NCI-H460 (cell line): ENCODE results near the gene TRIL. TPM values are rescaled to one million over a fixed set of nuclear protein-coding genes. Genes with fewer than 3 reads are reported as not detected.

Experiments
- DNase-seq: peaks from one replicate; pipeline ENCODE4 v3.0.0-alpha.2; 2016; ENCODE audit warnings: low read depth; ENCODE audit errors: extremely low read depth
- polyA plus RNA-seq: library from polyadenylated mRNA; depleted of rRNA; stranded (reverse); fragments of >200 nt; gene quantifications from 2 replicates; pipeline ENCODE4 v1.2.3, GENCODE V29; 2014; cell fraction: nucleus; rRNA removed
- total RNA-seq: library from RNA; depleted of rRNA; stranded (reverse); fragments of >200 nt; shearing (Covaris generic); gene quantifications from 2 replicates; pipeline ENCODE4 v1.2.3, GENCODE V29; 2014; rRNA removed

Gene TRIL
- 0.05 and 0.12 TPM in 2 replicates for total RNA-seq
- 0.02 and 0.10 TPM in 2 replicates for polyA plus RNA-seq

- no peak for DNase-seq
Observed at GRCh38 chr7:28958235-28958979, at the start of gene TRIL. TRIL (minus strand) TSS chr7:28958330; CDS start chr7:28958046, 284 bp downstream.

- no peak for DNase-seq
Observed at GRCh38 chr7:29007127-29007526, 49.0 kb upstream of the TRIL start.

GRCh38 chr7:29005829-29006228 is 47.7 kb upstream of the TRIL start:
- DNase-seq, result no peak

- DNase-seq, result no peak
Observed at GRCh38 chr7:29005406-29005805, 47.3 kb upstream of the TRIL start.

- no peak for DNase-seq
Observed at GRCh38 chr7:29003703-29004102, 45.6 kb upstream of the TRIL start.

GRCh38 chr7:29000717-29001076 is 42.6 kb upstream of the TRIL start:
- DNase-seq, result no peak

GRCh38 chr7:28999895-29000716 is 42.0 kb upstream of the TRIL start:
- DNase-seq, result no peak

GRCh38 chr7:28999427-28999826 is 41.3 kb upstream of the TRIL start:
- no peak for DNase-seq

GRCh38 chr7:28998105-28998504 is 40.0 kb upstream of the TRIL start:
- DNase-seq, result no peak

GRCh38 chr7:28996836-28997235 is 38.7 kb upstream of the TRIL start:
- DNase-seq, result peak; percentile 92

GRCh38 chr7:28993371-28993770 is 35.2 kb upstream of the TRIL start:
- DNase-seq, result no peak

- no peak for DNase-seq
Observed at GRCh38 chr7:28992798-28993197, 34.7 kb upstream of the TRIL start.

- DNase-seq, result no peak
Observed at GRCh38 chr7:28990200-28990960, 32.2 kb upstream of the TRIL start.

- DNase-seq, result no peak
Observed at GRCh38 chr7:28989211-28989980, 31.3 kb upstream of the TRIL start.

- peak; percentile 90 for DNase-seq
Observed at GRCh38 chr7:28988810-28989209, 30.7 kb upstream of the TRIL start.

- no peak for DNase-seq
Observed at GRCh38 chr7:28988091-28988490, 30.0 kb upstream of the TRIL start.

GRCh38 chr7:28986765-28987110 is 28.6 kb upstream of the TRIL start:
- DNase-seq, result no peak

- DNase-seq, result no peak
Observed at GRCh38 chr7:28986028-28986764, 28.1 kb upstream of the TRIL start.

- DNase-seq, result peak; percentile 71
Observed at GRCh38 chr7:28984631-28985030, 26.5 kb upstream of the TRIL start.

- no peak for DNase-seq
Observed at GRCh38 chr7:28984217-28984616, 26.1 kb upstream of the TRIL start.
